ENCODE measurements around the gene EPB42.

DNA sequence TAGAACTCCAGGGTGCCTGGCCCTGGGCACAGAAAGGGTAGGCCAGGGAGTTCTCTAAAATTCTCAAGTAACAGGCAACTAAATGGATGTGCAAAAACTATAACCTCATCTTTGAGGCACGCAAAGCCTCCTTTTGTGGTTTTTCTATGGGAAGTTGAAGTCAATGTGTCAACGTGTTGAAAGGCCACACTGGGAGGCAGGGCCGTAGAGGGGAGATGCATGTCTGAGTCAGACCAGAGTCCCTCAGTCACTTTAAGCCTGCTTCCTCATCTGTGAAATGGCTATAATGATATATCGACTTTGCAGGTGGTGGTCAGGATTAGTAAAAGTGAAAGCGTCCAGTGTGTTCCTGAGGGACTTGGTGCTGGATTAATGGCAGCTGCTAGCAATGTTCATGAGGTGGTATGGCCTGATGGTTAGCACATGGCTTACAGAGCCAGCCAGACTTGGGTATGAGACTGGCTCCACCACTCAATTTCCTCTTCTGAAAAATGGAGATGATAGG, 28.9 kb upstream of the EPB42 start:
- TF ChIP-seq, protein P1, sequence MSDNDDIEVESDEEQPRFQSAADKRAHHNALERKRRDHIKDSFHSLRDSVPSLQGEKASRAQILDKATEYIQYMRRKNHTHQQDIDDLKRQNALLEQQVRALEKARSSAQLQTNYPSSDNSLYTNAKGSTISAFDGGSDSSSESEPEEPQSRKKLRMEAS (IDR thresholded peaks at IDR 0.05; ENCODE audit: low read depth), result no peak
- TF ChIP-seq, protein P2, sequence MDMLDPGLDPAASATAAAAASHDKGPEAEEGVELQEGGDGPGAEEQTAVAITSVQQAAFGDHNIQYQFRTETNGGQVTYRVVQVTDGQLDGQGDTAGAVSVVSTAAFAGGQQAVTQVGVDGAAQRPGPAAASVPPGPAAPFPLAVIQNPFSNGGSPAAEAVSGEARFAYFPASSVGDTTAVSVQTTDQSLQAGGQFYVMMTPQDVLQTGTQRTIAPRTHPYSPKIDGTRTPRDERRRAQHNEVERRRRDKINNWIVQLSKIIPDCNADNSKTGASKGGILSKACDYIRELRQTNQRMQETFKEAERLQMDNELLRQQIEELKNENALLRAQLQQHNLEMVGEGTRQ (IDR thresholded peaks at IDR 0.05; ENCODE audit: borderline replicate concordance, low read depth, low read length), result no peak
- no peak for TF ChIP-seq CHD2 (IDR thresholded peaks at IDR 0.05; ENCODE audit: low read length, partially characterized antibody)
- TF ChIP-seq YY1 (IDR thresholded peaks at IDR 0.05; ENCODE audit: low read depth), result no peak
- TF ChIP-seq, protein P3, sequence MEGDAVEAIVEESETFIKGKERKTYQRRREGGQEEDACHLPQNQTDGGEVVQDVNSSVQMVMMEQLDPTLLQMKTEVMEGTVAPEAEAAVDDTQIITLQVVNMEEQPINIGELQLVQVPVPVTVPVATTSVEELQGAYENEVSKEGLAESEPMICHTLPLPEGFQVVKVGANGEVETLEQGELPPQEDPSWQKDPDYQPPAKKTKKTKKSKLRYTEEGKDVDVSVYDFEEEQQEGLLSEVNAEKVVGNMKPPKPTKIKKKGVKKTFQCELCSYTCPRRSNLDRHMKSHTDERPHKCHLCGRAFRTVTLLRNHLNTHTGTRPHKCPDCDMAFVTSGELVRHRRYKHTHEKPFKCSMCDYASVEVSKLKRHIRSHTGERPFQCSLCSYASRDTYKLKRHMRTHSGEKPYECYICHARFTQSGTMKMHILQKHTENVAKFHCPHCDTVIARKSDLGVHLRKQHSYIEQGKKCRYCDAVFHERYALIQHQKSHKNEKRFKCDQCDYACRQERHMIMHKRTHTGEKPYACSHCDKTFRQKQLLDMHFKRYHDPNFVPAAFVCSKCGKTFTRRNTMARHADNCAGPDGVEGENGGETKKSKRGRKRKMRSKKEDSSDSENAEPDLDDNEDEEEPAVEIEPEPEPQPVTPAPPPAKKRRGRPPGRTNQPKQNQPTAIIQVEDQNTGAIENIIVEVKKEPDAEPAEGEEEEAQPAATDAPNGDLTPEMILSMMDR (IDR thresholded peaks at IDR 0.05), result no peak
- no peak for TF ChIP-seq POLR2AphosphoS5 (IDR thresholded peaks at IDR 0.05; ENCODE audit: low read depth, low read length)
- TF ChIP-seq JUND (IDR thresholded peaks at IDR 0.05), result no peak
- TF ChIP-seq, protein P4, sequence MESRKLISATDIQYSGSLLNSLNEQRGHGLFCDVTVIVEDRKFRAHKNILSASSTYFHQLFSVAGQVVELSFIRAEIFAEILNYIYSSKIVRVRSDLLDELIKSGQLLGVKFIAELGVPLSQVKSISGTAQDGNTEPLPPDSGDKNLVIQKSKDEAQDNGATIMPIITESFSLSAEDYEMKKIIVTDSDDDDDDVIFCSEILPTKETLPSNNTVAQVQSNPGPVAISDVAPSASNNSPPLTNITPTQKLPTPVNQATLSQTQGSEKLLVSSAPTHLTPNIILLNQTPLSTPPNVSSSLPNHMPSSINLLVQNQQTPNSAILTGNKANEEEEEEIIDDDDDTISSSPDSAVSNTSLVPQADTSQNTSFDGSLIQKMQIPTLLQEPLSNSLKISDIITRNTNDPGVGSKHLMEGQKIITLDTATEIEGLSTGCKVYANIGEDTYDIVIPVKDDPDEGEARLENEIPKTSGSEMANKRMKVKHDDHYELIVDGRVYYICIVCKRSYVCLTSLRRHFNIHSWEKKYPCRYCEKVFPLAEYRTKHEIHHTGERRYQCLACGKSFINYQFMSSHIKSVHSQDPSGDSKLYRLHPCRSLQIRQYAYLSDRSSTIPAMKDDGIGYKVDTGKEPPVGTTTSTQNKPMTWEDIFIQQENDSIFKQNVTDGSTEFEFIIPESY (IDR thresholded peaks at IDR 0.05; ENCODE audit: borderline replicate concordance, low read depth), result no peak
- TF ChIP-seq, protein P5, sequence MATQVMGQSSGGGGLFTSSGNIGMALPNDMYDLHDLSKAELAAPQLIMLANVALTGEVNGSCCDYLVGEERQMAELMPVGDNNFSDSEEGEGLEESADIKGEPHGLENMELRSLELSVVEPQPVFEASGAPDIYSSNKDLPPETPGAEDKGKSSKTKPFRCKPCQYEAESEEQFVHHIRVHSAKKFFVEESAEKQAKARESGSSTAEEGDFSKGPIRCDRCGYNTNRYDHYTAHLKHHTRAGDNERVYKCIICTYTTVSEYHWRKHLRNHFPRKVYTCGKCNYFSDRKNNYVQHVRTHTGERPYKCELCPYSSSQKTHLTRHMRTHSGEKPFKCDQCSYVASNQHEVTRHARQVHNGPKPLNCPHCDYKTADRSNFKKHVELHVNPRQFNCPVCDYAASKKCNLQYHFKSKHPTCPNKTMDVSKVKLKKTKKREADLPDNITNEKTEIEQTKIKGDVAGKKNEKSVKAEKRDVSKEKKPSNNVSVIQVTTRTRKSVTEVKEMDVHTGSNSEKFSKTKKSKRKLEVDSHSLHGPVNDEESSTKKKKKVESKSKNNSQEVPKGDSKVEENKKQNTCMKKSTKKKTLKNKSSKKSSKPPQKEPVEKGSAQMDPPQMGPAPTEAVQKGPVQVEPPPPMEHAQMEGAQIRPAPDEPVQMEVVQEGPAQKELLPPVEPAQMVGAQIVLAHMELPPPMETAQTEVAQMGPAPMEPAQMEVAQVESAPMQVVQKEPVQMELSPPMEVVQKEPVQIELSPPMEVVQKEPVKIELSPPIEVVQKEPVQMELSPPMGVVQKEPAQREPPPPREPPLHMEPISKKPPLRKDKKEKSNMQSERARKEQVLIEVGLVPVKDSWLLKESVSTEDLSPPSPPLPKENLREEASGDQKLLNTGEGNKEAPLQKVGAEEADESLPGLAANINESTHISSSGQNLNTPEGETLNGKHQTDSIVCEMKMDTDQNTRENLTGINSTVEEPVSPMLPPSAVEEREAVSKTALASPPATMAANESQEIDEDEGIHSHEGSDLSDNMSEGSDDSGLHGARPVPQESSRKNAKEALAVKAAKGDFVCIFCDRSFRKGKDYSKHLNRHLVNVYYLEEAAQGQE (IDR thresholded peaks at IDR 0.05; ENCODE audit: low read depth, low read length), result no peak
